Measurements from ENCODE around the gene SLC9A4. TPM values are rescaled to one million over a fixed set of nuclear protein-coding genes. Genes with fewer than 3 reads are reported as not detected.

SLC9A4 gene
- total and polyA plus RNA-seq, 10 of the 15 experiments (the other 5 are each of a cell fraction or from before 2014, with no cell fraction given), result 0.10 TPM; not detected in 9

DNA sequence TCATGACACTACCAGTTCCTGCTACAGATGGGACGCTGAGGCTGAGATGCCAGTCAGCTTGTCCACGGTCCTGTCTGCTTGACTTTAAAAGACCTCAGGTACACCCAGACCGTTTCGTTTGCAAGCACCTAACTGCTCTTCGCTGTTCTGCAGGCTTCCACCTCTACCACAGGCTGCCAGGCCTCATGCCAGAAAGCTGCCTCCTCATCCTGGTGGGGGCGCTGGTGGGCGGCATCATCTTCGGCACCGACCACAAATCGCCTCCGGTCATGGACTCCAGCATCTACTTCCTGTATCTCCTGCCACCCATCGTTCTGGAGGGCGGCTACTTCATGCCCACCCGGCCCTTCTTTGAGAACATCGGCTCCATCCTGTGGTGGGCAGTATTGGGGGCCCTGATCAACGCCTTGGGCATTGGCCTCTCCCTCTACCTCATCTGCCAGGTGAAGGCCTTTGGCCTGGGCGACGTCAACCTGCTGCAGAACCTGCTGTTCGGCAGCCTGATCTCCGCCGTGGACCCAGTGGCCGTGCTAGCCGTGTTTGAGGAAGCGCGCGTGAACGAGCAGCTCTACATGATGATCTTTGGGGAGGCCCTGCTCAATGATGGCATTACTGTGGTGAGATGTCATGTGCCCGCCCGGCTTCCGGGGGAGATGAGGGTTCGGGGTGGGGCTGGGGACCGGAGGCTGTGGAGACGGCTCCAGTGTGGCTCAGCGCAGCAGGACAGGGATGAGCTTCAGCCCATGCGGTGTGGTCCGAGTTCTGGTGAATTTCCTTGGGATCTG is 5.9 kb downstream of the SLC9A4 start:
- WGBS (ENCODE audit: insufficient coverage, insufficient replicate concordance, low lambda C conversion rate, missing lambda C conversion rate), result 43% methylated on average over 36 of the region's 36 CpGs
- H3K27ac ChIP-seq (ENCODE audit: control insufficient read depth, insufficient read depth), result no peak overlapping the region
- POLR2A ChIA-PET, result no interaction called here
- RAD21 ChIA-PET (ENCODE audit: unreplicated experiment), result interaction anchor here (0.6 kb wide), 1 partner anchor 548 kb away, joined by 3 read pairs; no protein-coding TSS in a partner anchor
- no peaks in the 10 kb centered on the region for H3K79me2 ChIP-seq (ENCODE audit: control insufficient read depth, insufficient read depth, low read length)
- ATAC-seq (no peak), FAIRE-seq (no peak), DNase-seq (ENCODE audit: low read depth, low spot score) (no peak)
- CTCF ChIA-PET, result interaction anchor here (0.6 kb wide), 1 partner anchor 152 kb away, joined by 4 read pairs; no protein-coding TSS in a partner anchor
- H3K9ac ChIP-seq (ENCODE audit: control insufficient read depth, insufficient read depth, low read length), result no peak overlapping the region
- intact Hi-C loops (cut with micrococcal nuclease; ENCODE audit: unreplicated experiment) (no loop called here), in situ Hi-C loops (cut with MboI) (loop anchor here (10.0 kb wide), 1 partner anchor 136 kb away; the partner anchor contains the start of gene SLC9A2)
- H3K9me3 ChIP-seq (replicated peaks; ENCODE audit: control insufficient read depth, insufficient read depth, low read length), result no peaks in the 10 kb centered on the region; the same call in 2 of the 3 replicates
- H3K4me1 ChIP-seq (ENCODE audit: control insufficient read depth, insufficient read depth, low read length), result no peaks in the 10 kb centered on the region
- TF ChIP-seq, protein P1, sequence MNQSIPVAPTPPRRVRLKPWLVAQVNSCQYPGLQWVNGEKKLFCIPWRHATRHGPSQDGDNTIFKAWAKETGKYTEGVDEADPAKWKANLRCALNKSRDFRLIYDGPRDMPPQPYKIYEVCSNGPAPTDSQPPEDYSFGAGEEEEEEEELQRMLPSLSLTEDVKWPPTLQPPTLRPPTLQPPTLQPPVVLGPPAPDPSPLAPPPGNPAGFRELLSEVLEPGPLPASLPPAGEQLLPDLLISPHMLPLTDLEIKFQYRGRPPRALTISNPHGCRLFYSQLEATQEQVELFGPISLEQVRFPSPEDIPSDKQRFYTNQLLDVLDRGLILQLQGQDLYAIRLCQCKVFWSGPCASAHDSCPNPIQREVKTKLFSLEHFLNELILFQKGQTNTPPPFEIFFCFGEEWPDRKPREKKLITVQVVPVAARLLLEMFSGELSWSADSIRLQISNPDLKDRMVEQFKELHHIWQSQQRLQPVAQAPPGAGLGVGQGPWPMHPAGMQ (IDR thresholded peaks at IDR 0.05; ENCODE audit: borderline replicate concordance), result no peak
- H3K36me3 ChIP-seq (ENCODE audit: control insufficient read depth in 2 of 2, insufficient read depth in 2 of 2, low read length in 1 of 2), result no peaks in the 10 kb centered on the region
- H3K4me2 ChIP-seq (ENCODE audit: control insufficient read depth, insufficient read depth), result no peak overlapping the region
- SMC1A ChIA-PET (ENCODE audit: uncharacterized antibody, unreplicated experiment), result interaction anchor here (0.8 kb wide), 1 partner anchor 224 kb away, joined by 3 read pairs; no protein-coding TSS in a partner anchor
- no peak overlapping the region for H2AFZ ChIP-seq (ENCODE audit: control insufficient read depth, low read depth, low read length)
- no peaks in the 10 kb centered on the region; a peak in 1 of 4 replicates for H3K27me3 ChIP-seq (replicated peaks in 1 of 2; ENCODE audit: control insufficient read depth in 2 of 2, insufficient read depth in 2 of 2, low read length in 1 of 2)
- no peak overlapping the region for H3K4me3 ChIP-seq
- no peaks in the 10 kb centered on the region for H4K20me1 ChIP-seq (ENCODE audit: control insufficient read depth, insufficient read depth)
- no TSS peak for BruUV-seq (replicated peaks)

DNA sequence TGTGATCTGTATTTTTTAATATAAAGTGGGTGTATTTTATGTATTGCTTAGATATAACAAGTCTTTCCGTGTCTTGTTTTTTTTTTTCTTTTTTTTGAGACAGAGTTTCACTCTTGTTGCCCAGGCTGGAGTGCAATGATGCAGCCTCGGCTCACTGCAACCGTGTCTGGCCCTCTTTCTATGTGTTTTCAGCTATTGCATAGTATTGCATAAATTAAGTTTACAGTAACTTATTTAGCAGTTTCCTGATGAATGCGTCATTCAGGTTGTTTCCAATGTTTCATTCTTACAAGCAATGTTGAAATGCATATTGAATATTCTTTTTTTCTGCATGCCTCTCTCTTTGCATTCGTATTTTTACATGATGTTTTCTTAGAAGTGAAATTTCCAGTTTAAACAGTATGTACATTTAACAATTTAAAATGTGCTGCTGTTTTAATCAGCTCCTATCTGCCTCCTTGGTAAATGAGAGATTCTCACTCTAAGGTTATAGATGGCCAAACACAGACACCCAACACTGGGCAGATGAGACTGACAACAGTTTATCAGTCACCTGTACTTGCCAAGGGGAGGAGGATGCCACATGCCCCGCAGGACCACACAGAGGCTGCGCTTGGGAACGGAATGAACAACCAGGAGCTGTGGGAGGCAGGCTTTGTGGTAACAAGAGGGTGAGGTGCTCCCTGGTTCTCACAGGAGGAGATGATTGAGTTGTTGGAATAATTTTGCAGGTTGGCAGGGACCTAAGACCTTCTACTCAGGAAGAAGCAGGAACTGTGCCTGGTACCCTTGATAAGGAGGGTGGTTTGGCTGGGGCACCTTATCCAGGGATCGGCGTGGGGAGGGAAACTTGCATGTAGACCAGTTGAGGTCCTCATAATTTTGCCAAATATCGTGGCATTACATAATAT is 7.5 kb downstream of the SLC9A4 start:
- no peaks in the 10 kb centered on the region for H3K4me1 ChIP-seq (ENCODE audit: control insufficient read depth, insufficient read depth, low read length)
- ChIA-PET RAD21 (ENCODE audit: unreplicated experiment) (no interaction called here), SMC1A (ENCODE audit: uncharacterized antibody, unreplicated experiment) (no interaction called here), CTCF (no interaction called here), POLR2A (interaction anchor here (1.0 kb wide), 1 partner anchor 12 kb away, joined by 3 read pairs; no protein-coding TSS in a partner anchor)
- TF ChIP-seq, protein P2, sequence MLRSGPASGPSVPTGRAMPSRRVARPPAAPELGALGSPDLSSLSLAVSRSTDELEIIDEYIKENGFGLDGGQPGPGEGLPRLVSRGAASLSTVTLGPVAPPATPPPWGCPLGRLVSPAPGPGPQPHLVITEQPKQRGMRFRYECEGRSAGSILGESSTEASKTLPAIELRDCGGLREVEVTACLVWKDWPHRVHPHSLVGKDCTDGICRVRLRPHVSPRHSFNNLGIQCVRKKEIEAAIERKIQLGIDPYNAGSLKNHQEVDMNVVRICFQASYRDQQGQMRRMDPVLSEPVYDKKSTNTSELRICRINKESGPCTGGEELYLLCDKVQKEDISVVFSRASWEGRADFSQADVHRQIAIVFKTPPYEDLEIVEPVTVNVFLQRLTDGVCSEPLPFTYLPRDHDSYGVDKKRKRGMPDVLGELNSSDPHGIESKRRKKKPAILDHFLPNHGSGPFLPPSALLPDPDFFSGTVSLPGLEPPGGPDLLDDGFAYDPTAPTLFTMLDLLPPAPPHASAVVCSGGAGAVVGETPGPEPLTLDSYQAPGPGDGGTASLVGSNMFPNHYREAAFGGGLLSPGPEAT (IDR thresholded peaks at IDR 0.05; ENCODE audit: low read depth), result no peak
- TF ChIP-seq ATF7 (IDR thresholded peaks at IDR 0.05; ENCODE audit: low read depth) (no peak), ASH2L (IDR thresholded peaks at IDR 0.05; ENCODE audit: borderline replicate concordance, low read depth) (no peak), POLR2A (IDR thresholded peaks at IDR 0.05; ENCODE audit: low read depth, low read length) (no peak), STAT3 (IDR thresholded peaks at IDR 0.05; ENCODE audit: low read depth, low read length) (no peak)
- H4K20me1 ChIP-seq (ENCODE audit: control insufficient read depth, insufficient read depth), result no peaks in the 10 kb centered on the region
- H3K79me2 ChIP-seq (ENCODE audit: control insufficient read depth, insufficient read depth, low read length), result no peaks in the 10 kb centered on the region
- H3K4me2 ChIP-seq (ENCODE audit: control insufficient read depth, insufficient read depth), result no peak overlapping the region
- intact Hi-C loops (cut with micrococcal nuclease; ENCODE audit: unreplicated experiment), result no loop called here
- ATAC-seq, result no peak
- no peak for FAIRE-seq
- H3K36me3 ChIP-seq (ENCODE audit: control insufficient read depth in 2 of 2, insufficient read depth in 2 of 2, low read length in 1 of 2), result no peaks in the 10 kb centered on the region
- no peak overlapping the region for H2AFZ ChIP-seq (ENCODE audit: control insufficient read depth, low read depth, low read length)
- in situ Hi-C loops (cut with MboI), result no loop called here
- no peak overlapping the region for H3K4me3 ChIP-seq
- BruUV-seq (replicated peaks), result no TSS peak
- DNase-seq (ENCODE audit: low read depth, low spot score), result no peak
- no peak overlapping the region for H3K9ac ChIP-seq (ENCODE audit: control insufficient read depth, insufficient read depth, low read length)
- no peaks in the 10 kb centered on the region; a peak in 2 of 4 replicates for H3K27me3 ChIP-seq (replicated peaks in 1 of 2; ENCODE audit: control insufficient read depth in 2 of 2, insufficient read depth in 2 of 2, low read length in 1 of 2)
- no peak overlapping the region for H3K27ac ChIP-seq (ENCODE audit: control insufficient read depth, insufficient read depth)
- H3K9me3 ChIP-seq (replicated peaks; ENCODE audit: control insufficient read depth, insufficient read depth, low read length), result no peaks in the 10 kb centered on the region; the same call in 2 of the 3 replicates
- 24% methylated on average over 11 of the region's 11 CpGs for WGBS (ENCODE audit: insufficient coverage, insufficient replicate concordance, low lambda C conversion rate, missing lambda C conversion rate)
